Testis (tissue), 2 donors: ENCODE data around the gene PJA2.

Experiments used
- CTCF ChIP-seq, 3 experiments: fragments of 450-650 bp in 2 of 3; fragments of 200-600 bp in 1 of 3; sonication (generic) in 1 of 3; IDR thresholded peaks; one replicate each; pipeline ENCODE4 v1.5.1; 2016 to 2019; ENCODE audit warnings: antibody characterized with exemption in 3 of 3, mild to moderate bottlenecking in 2 of 3, moderate library complexity in 1 of 3
- POLR2A ChIP-seq: fragments of 450-650 bp; IDR thresholded peaks from one replicate; pipeline ENCODE4 v1.6.1; 2017; ENCODE audit warnings: antibody characterized with exemption, mild to moderate bottlenecking, moderate library complexity

- TF ChIP-seq CTCF (IDR thresholded peaks at IDR 0.05) (no peak), POLR2A (no peak)
Measured at GRCh38 chr5:109364977-109365376, 44.8 kb downstream of the PJA2 start.
